ENCODE results near the gene PLXNC1.

Gene PLXNC1

GRCh38 chr12:94207849-94208621 is 59.7 kb downstream of the PLXNC1 start:
- DNase-seq, result no peak

- DNase-seq, result no peak
Measured at GRCh38 chr12:94208622-94208966, 60.2 kb downstream of the PLXNC1 start.

GRCh38 chr12:94209240-94209639 is 60.9 kb downstream of the PLXNC1 start:
- DNase-seq, result no peak

- no peak for DNase-seq
Measured at GRCh38 chr12:94211021-94211420, 62.6 kb downstream of the PLXNC1 start.

- no peak for DNase-seq
Measured at GRCh38 chr12:94218233-94218632, 69.9 kb downstream of the PLXNC1 start.

- no peak for DNase-seq
Measured at GRCh38 chr12:94219622-94220302, 71.4 kb downstream of the PLXNC1 start.

- no peak for DNase-seq
Measured at GRCh38 chr12:94220804-94221203, 72.4 kb downstream of the PLXNC1 start.

- DNase-seq, result no peak
Measured at GRCh38 chr12:94222351-94223084, 74.1 kb downstream of the PLXNC1 start.

GRCh38 chr12:94223842-94224241 is 75.5 kb downstream of the PLXNC1 start:
- no peak for DNase-seq

GRCh38 chr12:94225506-94225905 is 77.1 kb downstream of the PLXNC1 start:
- DNase-seq, result no peak

GRCh38 chr12:94225947-94226630 is 77.7 kb downstream of the PLXNC1 start:
- no peak for DNase-seq

- no peak for DNase-seq
Measured at GRCh38 chr12:94227066-94227465, 78.7 kb downstream of the PLXNC1 start.

- no peak for DNase-seq
Measured at GRCh38 chr12:94228488-94228907, 80.1 kb downstream of the PLXNC1 start.

- no peak for DNase-seq
Measured at GRCh38 chr12:94229902-94230301, 81.5 kb downstream of the PLXNC1 start.

- no peak for DNase-seq
Measured at GRCh38 chr12:94230357-94230905, 82.1 kb downstream of the PLXNC1 start.

- no peak for DNase-seq
Measured at GRCh38 chr12:94231709-94232108, 83.3 kb downstream of the PLXNC1 start.

- no peak for DNase-seq
Measured at GRCh38 chr12:94235848-94236247, 87.5 kb downstream of the PLXNC1 start.

GRCh38 chr12:94239332-94239993 is 91.1 kb downstream of the PLXNC1 start:
- no peak for DNase-seq

GRCh38 chr12:94240171-94240570 is 91.8 kb downstream of the PLXNC1 start:
- DNase-seq, result no peak

GRCh38 chr12:94242901-94243300 is 94.5 kb downstream of the PLXNC1 start:
- DNase-seq, result peak; percentile 39

- no peak for DNase-seq
Measured at GRCh38 chr12:94244165-94245133, 96.1 kb downstream of the PLXNC1 start.

Measured in retina (tissue), 1 donor.